ENCODE data around the gene LHX1. TPM values are rescaled to one million over a fixed set of nuclear protein-coding genes. Genes with fewer than 3 reads are reported as not detected.

Gene LHX1
- total RNA-seq, 4 donors from 2014 or later, result not detected

- Histone ChIP-seq H3K27ac (no peak overlapping the region), H3K27me3 (peaks cover 100% of the 10 kb centered on the region), H3K36me3 (no peaks in the 10 kb centered on the region), H3K4me1 (peaks cover 30 to 50% (median 47%) of the 10 kb centered on the region in 4 donors), H3K9me3 (no peaks in the 10 kb centered on the region), H3K4me3 (no peak overlapping the region)
- no peak for DNase-seq
- intact Hi-C loops (cut with DNase I; ENCODE audit: low total_unique reads), result no loop called here
- TF ChIP-seq POLR2A (IDR thresholded peaks at IDR 0.05), result no peak
- no peak for TF ChIP-seq POLR2AphosphoS5 (IDR thresholded peaks at IDR 0.05)
- TF ChIP-seq CTCF (IDR thresholded peaks at IDR 0.05), result no peak
- no peak for TF ChIP-seq EP300 (IDR thresholded peaks at IDR 0.05; ENCODE audit: low read depth)
- in situ Hi-C loops (cut with MboI; ENCODE audit: low pct_ligation_motif_present in 1 of 4, low pct_unique_long_range_greater_than_20kb in 1 of 4, low sequenced_read_pairs in 3 of 4), result no loop called here
- 0 to 8% methylated on average over 1 to 26 of the region's 26 CpGs for WGBS, 2 donors (ENCODE audit: low coverage in 1 of 2)
Observed at GRCh38 chr17:36939802-36940312, 2.6 kb downstream of the LHX1 start.

GRCh38 chr17:36940313-36941264 lies 3.3 kb downstream of the LHX1 start:
- Histone ChIP-seq H3K27me3 (peaks cover 100% of the 10 kb centered on the region), H3K36me3 (no peaks in the 10 kb centered on the region), H3K4me1 (peaks cover 30 to 42% (median 39%) of the 10 kb centered on the region in 4 donors), H3K27ac (no peak overlapping the region), H3K4me3 (no peak overlapping the region), H3K9me3 (no peaks in the 10 kb centered on the region)
- 19% methylated on average over 48 of the region's 52 CpGs; no CpG with 5 or more reads in 1 of the 2 donors for WGBS, 2 donors (ENCODE audit: low coverage in 1 of 2)
- DNase-seq, result no peak
- in situ Hi-C loops (cut with MboI; ENCODE audit: low pct_ligation_motif_present in 1 of 4, low pct_unique_long_range_greater_than_20kb in 1 of 4, low sequenced_read_pairs in 3 of 4) (no loop called here), intact Hi-C loops (cut with DNase I; ENCODE audit: low total_unique reads) (no loop called here)
- no peak for TF ChIP-seq POLR2A (IDR thresholded peaks at IDR 0.05)
- no peak for TF ChIP-seq EP300 (IDR thresholded peaks at IDR 0.05; ENCODE audit: low read depth)
- no peak for TF ChIP-seq POLR2AphosphoS5 (IDR thresholded peaks at IDR 0.05)
- no peak for TF ChIP-seq CTCF (IDR thresholded peaks at IDR 0.05)

- Histone ChIP-seq H3K27me3 (peaks cover 100% of the 10 kb centered on the region), H3K4me3 (no peak overlapping the region), H3K9me3 (no peaks in the 10 kb centered on the region), H3K36me3 (no peaks in the 10 kb centered on the region), H3K27ac (no peak overlapping the region), H3K4me1 (peaks cover 23 to 34% (median 31%) of the 10 kb centered on the region in 4 donors)
- 26 to 30% methylated on average over 7 to 17 of the region's 17 CpGs for WGBS, 2 donors (ENCODE audit: low coverage in 1 of 2)
- TF ChIP-seq EP300 (IDR thresholded peaks at IDR 0.05; ENCODE audit: low read depth) (no peak), POLR2A (IDR thresholded peaks at IDR 0.05) (no peak)
- in situ Hi-C loops (cut with MboI; ENCODE audit: low pct_ligation_motif_present in 1 of 4, low pct_unique_long_range_greater_than_20kb in 1 of 4, low sequenced_read_pairs in 3 of 4), result no loop called here
- DNase-seq, result no peak
- intact Hi-C loops (cut with DNase I; ENCODE audit: low total_unique reads), result no loop called here
Observed at GRCh38 chr17:36941265-36942010, 4.2 kb downstream of the LHX1 start.

- H3K9me3 ChIP-seq, result no peaks in the 10 kb centered on the region
- H3K4me1 ChIP-seq, result peaks cover 16 to 27% (median 24%) of the 10 kb centered on the region in 4 donors
- no peak for DNase-seq
- H3K36me3 ChIP-seq, result no peaks in the 10 kb centered on the region
- H3K4me3 ChIP-seq, result peak overlapping the region in 1 of 4 donors; percentile 23
- H3K27me3 ChIP-seq, result peaks cover 100% of the 10 kb centered on the region
- intact Hi-C loops (cut with DNase I; ENCODE audit: low total_unique reads) (no loop called here), in situ Hi-C loops (cut with MboI; ENCODE audit: low pct_ligation_motif_present in 1 of 4, low pct_unique_long_range_greater_than_20kb in 1 of 4, low sequenced_read_pairs in 3 of 4) (no loop called here)
- WGBS, 2 donors (ENCODE audit: low coverage in 1 of 2), result 13 to 20% methylated on average over 1 to 55 of the region's 57 CpGs
- TF ChIP-seq EP300 (IDR thresholded peaks at IDR 0.05; ENCODE audit: low read depth) (no peak), CTCF (IDR thresholded peaks at IDR 0.05) (no peak), POLR2AphosphoS5 (IDR thresholded peaks at IDR 0.05) (no peak), POLR2A (IDR thresholded peaks at IDR 0.05) (no peak)
- no peak overlapping the region for H3K27ac ChIP-seq
Observed at GRCh38 chr17:36942019-36942599, 4.8 kb downstream of the LHX1 start.
